ENCODE results near the gene ALCAM. TPM values are rescaled to one million over a fixed set of nuclear protein-coding genes. Genes with fewer than 3 reads are reported as not detected.

The ALCAM gene
- total RNA-seq, 2 donors from 2014 or later = 17.8 to 29.6 TPM

- no peak for TF ChIP-seq CTCF (IDR thresholded peaks at IDR 0.05)
- Histone ChIP-seq H3K27me3 (no peaks in the 10 kb centered on the region), H3K9ac (ENCODE audit: low read depth in 2 of 2, low read length in 2 of 2) (no peak overlapping the region), H3K4me3 (no peak overlapping the region), H3K36me3 (no peaks in the 10 kb centered on the region), H3K9me3 (no peaks in the 10 kb centered on the region), H3K4me1 (no peaks in the 10 kb centered on the region), H3K27ac (no peak overlapping the region)
- intact Hi-C loops (cut with DNase I) = no loop called here
- DNase-seq = no peak
Measured at GRCh38 chr3:105545051-105545450, 178.3 kb downstream of the ALCAM start.

GRCh38 chr3:105553851-105554250, 187.1 kb downstream of the ALCAM start:
- no peak for TF ChIP-seq CTCF (IDR thresholded peaks at IDR 0.05)
- no peak overlapping the region for H3K4me3 ChIP-seq
- intact Hi-C loops (cut with DNase I) = no loop called here
- no peak overlapping the region for H3K27ac ChIP-seq
- H3K9me3 ChIP-seq = no peaks in the 10 kb centered on the region
- H3K36me3 ChIP-seq = no peaks in the 10 kb centered on the region
- H3K9ac ChIP-seq (ENCODE audit: low read depth in 2 of 2, low read length in 2 of 2) = no peak overlapping the region
- no peak for DNase-seq
- no peaks in the 10 kb centered on the region for H3K27me3 ChIP-seq
- H3K4me1 ChIP-seq = no peaks in the 10 kb centered on the region

- no peak for DNase-seq
- H3K4me3 ChIP-seq = no peak overlapping the region
- no peaks in the 10 kb centered on the region for H3K9me3 ChIP-seq
- H3K27ac ChIP-seq = no peak overlapping the region
- no peak overlapping the region for H3K9ac ChIP-seq (ENCODE audit: low read depth in 2 of 2, low read length in 2 of 2)
- no peaks in the 10 kb centered on the region for H3K27me3 ChIP-seq
- TF ChIP-seq CTCF (IDR thresholded peaks at IDR 0.05) = no peak
- H3K36me3 ChIP-seq = no peaks in the 10 kb centered on the region
- H3K4me1 ChIP-seq = no peaks in the 10 kb centered on the region
- intact Hi-C loops (cut with DNase I) = no loop called here
Measured at GRCh38 chr3:105555206-105555605, 188.5 kb downstream of the ALCAM start.

GRCh38 chr3:105559856-105560255, 193.1 kb downstream of the ALCAM start:
- Histone ChIP-seq H3K36me3 (no peaks in the 10 kb centered on the region), H3K4me1 (no peaks in the 10 kb centered on the region), H3K27ac (no peak overlapping the region), H3K9ac (ENCODE audit: low read depth in 2 of 2, low read length in 2 of 2) (no peak overlapping the region), H3K4me3 (no peak overlapping the region), H3K9me3 (no peaks in the 10 kb centered on the region), H3K27me3 (no peaks in the 10 kb centered on the region)
- TF ChIP-seq CTCF (IDR thresholded peaks at IDR 0.05) = no peak
- intact Hi-C loops (cut with DNase I) = no loop called here
- no peak for DNase-seq

GRCh38 chr3:105561876-105562275, 195.2 kb downstream of the ALCAM start:
- Histone ChIP-seq H3K9ac (ENCODE audit: low read depth in 2 of 2, low read length in 2 of 2) (no peak overlapping the region), H3K36me3 (no peaks in the 10 kb centered on the region), H3K9me3 (no peaks in the 10 kb centered on the region), H3K4me1 (no peaks in the 10 kb centered on the region), H3K4me3 (no peak overlapping the region), H3K27ac (no peak overlapping the region), H3K27me3 (no peaks in the 10 kb centered on the region)
- intact Hi-C loops (cut with DNase I) = no loop called here
- DNase-seq = peak; percentile 25
- no peak for TF ChIP-seq CTCF (IDR thresholded peaks at IDR 0.05)
